ENCODE data around the gene KCNA3.

DNA sequence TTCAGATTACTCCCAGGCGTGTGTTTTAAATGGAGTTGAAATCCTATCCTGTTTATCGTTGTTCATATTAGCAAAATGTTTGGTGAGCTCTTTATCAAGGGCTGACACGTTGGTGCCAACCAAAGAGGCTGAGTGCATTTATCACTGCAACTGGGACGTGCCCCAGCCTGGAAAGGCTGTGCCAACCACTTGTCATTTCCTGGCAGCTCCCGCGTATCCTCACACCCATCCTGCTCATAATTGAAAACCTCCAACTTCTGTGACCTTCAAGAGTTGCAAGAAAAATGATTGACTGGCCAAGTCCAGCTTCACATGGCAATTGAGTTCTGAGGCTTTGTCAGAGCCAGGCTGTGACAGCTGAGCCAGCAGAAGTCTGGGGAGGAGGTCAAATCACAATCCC lies 43.7 kb upstream of the KCNA3 start:
- TF ChIP-seq, protein P1, sequence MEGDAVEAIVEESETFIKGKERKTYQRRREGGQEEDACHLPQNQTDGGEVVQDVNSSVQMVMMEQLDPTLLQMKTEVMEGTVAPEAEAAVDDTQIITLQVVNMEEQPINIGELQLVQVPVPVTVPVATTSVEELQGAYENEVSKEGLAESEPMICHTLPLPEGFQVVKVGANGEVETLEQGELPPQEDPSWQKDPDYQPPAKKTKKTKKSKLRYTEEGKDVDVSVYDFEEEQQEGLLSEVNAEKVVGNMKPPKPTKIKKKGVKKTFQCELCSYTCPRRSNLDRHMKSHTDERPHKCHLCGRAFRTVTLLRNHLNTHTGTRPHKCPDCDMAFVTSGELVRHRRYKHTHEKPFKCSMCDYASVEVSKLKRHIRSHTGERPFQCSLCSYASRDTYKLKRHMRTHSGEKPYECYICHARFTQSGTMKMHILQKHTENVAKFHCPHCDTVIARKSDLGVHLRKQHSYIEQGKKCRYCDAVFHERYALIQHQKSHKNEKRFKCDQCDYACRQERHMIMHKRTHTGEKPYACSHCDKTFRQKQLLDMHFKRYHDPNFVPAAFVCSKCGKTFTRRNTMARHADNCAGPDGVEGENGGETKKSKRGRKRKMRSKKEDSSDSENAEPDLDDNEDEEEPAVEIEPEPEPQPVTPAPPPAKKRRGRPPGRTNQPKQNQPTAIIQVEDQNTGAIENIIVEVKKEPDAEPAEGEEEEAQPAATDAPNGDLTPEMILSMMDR (IDR thresholded peaks at IDR 0.05), result no peak
- TF ChIP-seq POLR2A (IDR thresholded peaks at IDR 0.05), result no peak
